ENCODE measurements around the gene C14orf119. TPM values are rescaled to one million over a fixed set of nuclear protein-coding genes. Genes with fewer than 3 reads are reported as not detected.

Gene C14orf119
- total RNA-seq, 2 donors from 2014 or later, result 10.5 to 11.6 TPM

- Mint-ChIP-seq H3K4me3 (no peak overlapping the region), H3K4me1 (peaks cover 5% of the 10 kb centered on the region), H3K27me3 (peaks cover 55% of the 10 kb centered on the region), H3K36me3 (ENCODE audit: low read depth) (peaks cover 5% of the 10 kb centered on the region), H3K27ac (no peak overlapping the region)
- DNase-seq (no peak), ATAC-seq (no peak)
- no peaks in the 10 kb centered on the region for H3K9me3 ChIP-seq (ENCODE audit: control insufficient read depth, low read length, poor library complexity, severe bottlenecking)
These were observed 54.4 kb downstream of the C14orf119 start for GRCh38 chr14:23149745-23150144.

Other genes with a start within 250 kb of the C14orf119 start
- gene LRP10, start 223.8 kb upstream of the C14orf119 start, total RNA-seq, result 10 to 100 TPM; 76.9 to 84.5 TPM
- gene REM2, start 212.3 kb upstream of the C14orf119 start, total RNA-seq, result 1 to 10 TPM; 7.2 to 8.7 TPM
- gene RBM23, start 176.4 kb upstream of the C14orf119 start, total RNA-seq, result 10 to 100 TPM; 77.3 to 88.9 TPM
- gene PRMT5, start 166.1 kb upstream of the C14orf119 start, total RNA-seq, result 10 to 100 TPM; 22.8 to 33.9 TPM
- 10 to 100 TPM; 19.5 to 25.9 TPM for gene HAUS4, start 138.4 kb upstream of the C14orf119 start, total RNA-seq
- 1 to 10 TPM; 1.3 to 1.5 TPM for gene AJUBA, start 113.0 kb upstream of the C14orf119 start, total RNA-seq
- 1 to 10 TPM; 9.0 to 9.1 TPM for gene C14orf93, start 85.4 kb upstream of the C14orf119 start, total RNA-seq
- gene PSMB5, start 60.6 kb upstream of the C14orf119 start, total RNA-seq, result 10 to 100 TPM; 17.6 to 19.9 TPM
- not detected for gene PSMB11, start 53.3 kb upstream of the C14orf119 start, total RNA-seq
- 1 to 10 TPM; 1.6 to 1.8 TPM for gene CDH24, start 38.0 kb upstream of the C14orf119 start, total RNA-seq
- 100 to 1,000 TPM; 264 to 298 TPM for gene ACIN1, start 369 bp upstream of the C14orf119 start, total RNA-seq
- gene CIROP, start 9.5 kb downstream of the C14orf119 start, total RNA-seq, result not detected
- under 1 TPM in 1 of 2 donors, not detected in 1; 0.25 TPM for gene CEBPE, start 23.8 kb downstream of the C14orf119 start, total RNA-seq
- 1 to 10 TPM; 2.0 to 2.5 TPM for gene SLC7A8, start 88.2 kb downstream of the C14orf119 start, total RNA-seq
- under 1 TPM in 1 of 2 donors, not detected in 1; 0.89 TPM for gene RNF212B, start 142.4 kb downstream of the C14orf119 start, total RNA-seq
- 1 to 10 TPM; 4.6 to 5.7 TPM for gene HOMEZ, start 190.6 kb downstream of the C14orf119 start, total RNA-seq
- 10 to 100 TPM; 30.6 to 33.8 TPM for gene PPP1R3E, start 207.4 kb downstream of the C14orf119 start, total RNA-seq
- 1 to 10 TPM; 3.5 to 5.0 TPM for gene BCL2L2, start 211.3 kb downstream of the C14orf119 start, total RNA-seq
- 100 to 1,000 TPM; 168 to 182 TPM for gene PABPN1, start 226.0 kb downstream of the C14orf119 start, total RNA-seq